ENCODE data around the gene INS.
A peak's percentile ranks its signal among the peaks of the same experiment; 100 is the strongest.

INS gene

GRCh38 chr11:2143799-2144543, 17.0 kb downstream of the INS start:
- no peak for DNase-seq (ENCODE audit: low spot score)

GRCh38 chr11:2143477-2143798, 17.6 kb downstream of the INS start:
- DNase-seq (ENCODE audit: low spot score), result no peak

- DNase-seq (ENCODE audit: low spot score), result peak; percentile 64
These were observed 18.2 kb downstream of the INS start for GRCh38 chr11:2142762-2143202.

GRCh38 chr11:2142300-2142759, 18.7 kb downstream of the INS start:
- DNase-seq (ENCODE audit: low spot score), result no peak

GRCh38 chr11:2140411-2141400, 20.3 kb downstream of the INS start:
- no peak for DNase-seq (ENCODE audit: low spot score)

- DNase-seq (ENCODE audit: low spot score), result no peak
These were observed 21.2 kb downstream of the INS start for GRCh38 chr11:2139621-2140337.

GRCh38 chr11:2139123-2139521, 21.9 kb downstream of the INS start, which contains the start of gene IGF2:
Gene IGF2 (minus strand): TSS chr11:2139389. CDS start chr11:2135523, 3,866 bp downstream.
- DNase-seq (ENCODE audit: low spot score), result no peak

- DNase-seq (ENCODE audit: low spot score), result peak; percentile 44
These were observed 22.4 kb downstream of the INS start for GRCh38 chr11:2138431-2139122.

GRCh38 chr11:2138068-2138430, 23.0 kb downstream of the INS start:
- DNase-seq (ENCODE audit: low spot score), result no peak

- peak; percentile 69 for DNase-seq (ENCODE audit: low spot score)
These were observed 23.6 kb downstream of the INS start for GRCh38 chr11:2137202-2138067.

GRCh38 chr11:2136952-2137201, 24.1 kb downstream of the INS start:
- no peak for DNase-seq (ENCODE audit: low spot score)

GRCh38 chr11:2136209-2136951, 24.6 kb downstream of the INS start:
- DNase-seq (ENCODE audit: low spot score), result no peak

- no peak for DNase-seq (ENCODE audit: low spot score)
These were observed 25.3 kb downstream of the INS start for GRCh38 chr11:2135648-2136201.

GRCh38 chr11:2135018-2135569, 25.9 kb downstream of the INS start:
- no peak for DNase-seq (ENCODE audit: low spot score)

GRCh38 chr11:2134022-2135010, 26.7 kb downstream of the INS start:
- no peak for DNase-seq (ENCODE audit: low spot score)

- no peak for DNase-seq (ENCODE audit: low spot score)
These were observed 27.6 kb downstream of the INS start for GRCh38 chr11:2133241-2134021.

GRCh38 chr11:2132874-2133240, 28.2 kb downstream of the INS start:
- no peak for DNase-seq (ENCODE audit: low spot score)

GRCh38 chr11:2132246-2132645, 28.8 kb downstream of the INS start:
- no peak for DNase-seq (ENCODE audit: low spot score)
